Left renal cortex interstitium (tissue), 4 donors: ENCODE results near the gene PRKCB. TPM values are rescaled to one million over a fixed set of nuclear protein-coding genes. Genes with fewer than 3 reads are reported as not detected.

Source experiments
- DNase-seq, 4 donors: peaks; one replicate each; pipeline ENCODE4 v3.0.0-alpha.2; 2013; ENCODE audit warnings: low read depth in 4 of 4, low spot score in 2 of 4, missing footprints in 1 of 4
- polyA plus RNA-seq, 4 donors: library from polyadenylated mRNA; unstranded; fragments of 120-200 nt; gene quantifications; one replicate each; pipeline ENCODE4 v1.2.1, GENCODE V29; 2013; ENCODE audit not compliant: insufficient read length in 4 of 4

The PRKCB gene
- polyA plus RNA-seq, 4 donors = 3.8 to 5.1 (median 4.7) TPM

- no peak for DNase-seq
Measured at GRCh38 chr16:23833960-23834685, 1.7 kb upstream of the PRKCB start.

GRCh38 chr16:23836078-23836403, 258 bp downstream of the PRKCB start:
- no peak for DNase-seq

- DNase-seq = no peak
Measured at GRCh38 chr16:23836404-23837311, 875 bp downstream of the PRKCB start.

GRCh38 chr16:23837553-23838308, 1.9 kb downstream of the PRKCB start:
- DNase-seq = no peak

- no peak for DNase-seq
Measured at GRCh38 chr16:23838485-23839142, 2.8 kb downstream of the PRKCB start.

- DNase-seq = no peak
Measured at GRCh38 chr16:23840310-23840709, 4.5 kb downstream of the PRKCB start.

GRCh38 chr16:23842137-23842600, 6.4 kb downstream of the PRKCB start:
- DNase-seq = no peak

GRCh38 chr16:23843143-23843542, 7.4 kb downstream of the PRKCB start:
- DNase-seq = no peak

GRCh38 chr16:23847251-23847650, 11.5 kb downstream of the PRKCB start:
- no peak for DNase-seq

- no peak for DNase-seq
Measured at GRCh38 chr16:23847948-23848347, 12.2 kb downstream of the PRKCB start.

- no peak for DNase-seq
Measured at GRCh38 chr16:23848958-23849357, 13.2 kb downstream of the PRKCB start.

- no peak for DNase-seq
Measured at GRCh38 chr16:23852794-23853562, 17.2 kb downstream of the PRKCB start.

- DNase-seq = no peak
Measured at GRCh38 chr16:23855010-23855409, 19.2 kb downstream of the PRKCB start.

- DNase-seq = no peak
Measured at GRCh38 chr16:23856251-23856709, 20.5 kb downstream of the PRKCB start.

- no peak for DNase-seq
Measured at GRCh38 chr16:23857256-23857880, 21.6 kb downstream of the PRKCB start.

- no peak for DNase-seq
Measured at GRCh38 chr16:23857881-23858269, 22.1 kb downstream of the PRKCB start.

- DNase-seq = no peak
Measured at GRCh38 chr16:23858542-23858941, 22.8 kb downstream of the PRKCB start.

- DNase-seq = no peak
Measured at GRCh38 chr16:23859713-23860269, 24.0 kb downstream of the PRKCB start.

GRCh38 chr16:23861874-23862273, 26.1 kb downstream of the PRKCB start:
- DNase-seq = no peak
